ENCODE results near the gene MKX.
"Not testable (repeated sequence)": the region's sequence is repeated elsewhere in the genome, so short reads cannot be mapped to it uniquely, and the experiment has no call there.

The MKX gene

GRCh38 chr10:27687743-27688142 is 57.9 kb downstream of the MKX start:
- no peak for DNase-seq

- no peak for DNase-seq
These were observed 58.3 kb downstream of the MKX start for GRCh38 chr10:27687326-27687725.

- no peak for DNase-seq
These were observed 59.9 kb downstream of the MKX start for GRCh38 chr10:27685681-27686080.

- DNase-seq = no peak
These were observed 62.4 kb downstream of the MKX start for GRCh38 chr10:27683226-27683625.

GRCh38 chr10:27681795-27682194 is 63.8 kb downstream of the MKX start:
- not testable (repeated sequence) for DNase-seq

- no peak for DNase-seq
These were observed 64.7 kb downstream of the MKX start for GRCh38 chr10:27680691-27681605.

- DNase-seq = no peak
These were observed 65.5 kb downstream of the MKX start for GRCh38 chr10:27680006-27680557.

GRCh38 chr10:27679369-27679912 is 66.2 kb downstream of the MKX start:
- DNase-seq = no peak

- no peak for DNase-seq
These were observed 67.5 kb downstream of the MKX start for GRCh38 chr10:27678166-27678565.

- DNase-seq = no peak
These were observed 72.6 kb downstream of the MKX start for GRCh38 chr10:27673065-27673464.

- no peak for DNase-seq
These were observed 73.8 kb downstream of the MKX start for GRCh38 chr10:27671821-27672220.

GRCh38 chr10:27664461-27664860 is 81.2 kb downstream of the MKX start:
- DNase-seq = no peak

- no peak for DNase-seq
These were observed 82.0 kb downstream of the MKX start for GRCh38 chr10:27663621-27664020.

- no peak for DNase-seq
These were observed 83.9 kb downstream of the MKX start for GRCh38 chr10:27661514-27662286.

GRCh38 chr10:27660711-27661110 is 84.9 kb downstream of the MKX start:
- no peak for DNase-seq

GRCh38 chr10:27660268-27660667 is 85.4 kb downstream of the MKX start:
- DNase-seq = no peak

GRCh38 chr10:27659786-27660185 is 85.8 kb downstream of the MKX start:
- DNase-seq = no peak

GRCh38 chr10:27658788-27659187 is 86.8 kb downstream of the MKX start:
- DNase-seq = no peak

- no peak for DNase-seq
These were observed 90.3 kb downstream of the MKX start for GRCh38 chr10:27655296-27655695.

- no peak for DNase-seq
These were observed 91.3 kb downstream of the MKX start for GRCh38 chr10:27654284-27654683.

GRCh38 chr10:27646604-27647175 is 98.9 kb downstream of the MKX start:
- no peak for DNase-seq

GRCh38 chr10:27646194-27646593 is 99.4 kb downstream of the MKX start:
- no peak for DNase-seq

GRCh38 chr10:27644307-27644939 is 101.2 kb downstream of the MKX start:
- DNase-seq = no peak

Measured in COR-L47 (cell line).